ENCODE measurements around the gene ZBTB5. TPM values are rescaled to one million over a fixed set of nuclear protein-coding genes. Genes with fewer than 3 reads are reported as not detected.
"Not testable (repeated sequence)": the region's sequence is repeated elsewhere in the genome, so short reads cannot be mapped to it uniquely, and the experiment has no call there.

ZBTB5 gene
- polyA plus RNA-seq, 6 donors from 2014 or later = 1.1 to 2.8 (median 1.8) TPM

DNA sequence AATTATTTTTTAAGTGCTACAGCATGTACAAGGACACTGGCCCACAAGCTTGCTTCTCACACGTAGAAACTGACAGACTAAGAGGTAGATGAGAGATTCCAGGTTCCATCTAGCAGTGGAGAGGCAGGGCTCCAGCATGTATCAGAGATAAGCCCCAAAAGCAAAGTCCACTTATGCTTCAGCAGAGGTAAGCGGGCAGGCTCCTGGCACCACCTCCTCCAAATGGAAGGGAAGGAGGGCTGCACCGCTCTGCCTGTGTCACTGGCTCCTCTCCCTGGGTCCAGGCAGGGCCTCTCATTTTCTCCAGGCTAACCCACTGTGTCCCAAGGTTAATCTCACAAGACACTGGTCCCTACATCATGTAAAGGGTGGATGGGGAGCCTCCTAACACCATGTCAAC, 26.9 kb downstream of the ZBTB5 start:
- no peaks in the 10 kb centered on the region for H3K9me3 Mint-ChIP-seq
- no peak overlapping the region for H3K4me3 Mint-ChIP-seq
- H3K4me1 Mint-ChIP-seq = peaks cover 0 to 11% (median 7%) of the 10 kb centered on the region in 3 donors
- no peaks in the 10 kb centered on the region for H3K27me3 Mint-ChIP-seq
- peak overlapping the region in 3 of 6 donors; percentile 44 to 77 (median 73) for H3K27ac Mint-ChIP-seq
- DNase-seq (no peak), ATAC-seq (ENCODE audit: low read depth in 2 of 2) (no peak)
- peaks cover 17 to 23% of the 10 kb centered on the region in 2 donors for H3K36me3 Mint-ChIP-seq

DNA sequence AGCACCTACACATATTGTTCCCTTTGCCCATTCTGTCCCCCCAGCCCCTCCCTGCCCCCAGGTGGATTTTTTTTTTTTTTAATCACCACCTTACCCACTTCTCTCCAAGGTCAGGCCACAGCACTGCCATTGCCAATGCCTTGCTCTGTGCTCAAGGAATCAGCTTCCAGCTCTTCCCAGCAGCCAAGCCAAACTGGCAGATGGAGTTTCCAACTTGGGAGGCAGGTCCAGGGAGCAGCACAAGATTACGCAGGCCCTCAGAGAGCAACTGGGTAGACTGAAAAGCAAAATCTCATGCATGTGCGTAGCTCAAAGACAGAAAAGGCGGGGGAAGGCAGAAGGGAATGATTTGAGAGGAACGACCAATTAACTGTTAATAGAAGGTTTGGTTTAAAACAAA, 27.6 kb downstream of the ZBTB5 start:
- Mint-ChIP-seq H3K36me3 (peaks cover 17 to 23% of the 10 kb centered on the region in 2 donors), H3K4me1 (peaks cover 4 to 18% (median 15%) of the 10 kb centered on the region in 3 donors), H3K4me3 (no peak overlapping the region), H3K27ac (peak overlapping the region in 1 of 6 donors; percentile 44), H3K9me3 (no peaks in the 10 kb centered on the region), H3K27me3 (no peaks in the 10 kb centered on the region)
- DNase-seq (no peak), ATAC-seq (ENCODE audit: low read depth in 2 of 2) (no peak)

DNA sequence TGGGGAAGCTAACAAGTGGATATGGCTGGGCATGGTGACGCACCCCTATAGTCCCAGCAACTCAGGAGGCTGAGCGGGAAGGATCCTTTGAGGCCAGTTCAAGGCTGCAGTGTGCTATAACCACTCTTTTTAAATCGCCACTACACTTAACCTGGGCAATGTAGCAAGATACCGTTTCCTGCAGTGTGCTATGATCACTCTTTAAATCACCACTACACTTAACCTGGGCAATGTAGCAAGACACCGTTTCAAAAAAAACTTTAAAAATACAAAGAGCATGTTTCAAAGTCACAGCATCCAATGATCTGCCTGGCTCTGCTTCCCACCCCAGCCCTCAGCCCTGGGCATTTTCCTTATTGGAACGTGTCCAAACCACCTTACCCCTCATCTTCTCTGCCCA, 28.2 kb downstream of the ZBTB5 start:
- peaks cover 17 to 21% of the 10 kb centered on the region in 2 donors for H3K36me3 Mint-ChIP-seq
- H3K4me1 Mint-ChIP-seq = peaks cover 7 to 24% (median 21%) of the 10 kb centered on the region in 3 donors
- ATAC-seq (ENCODE audit: low read depth in 2 of 2) (no peak), DNase-seq (no peak)
- no peaks in the 10 kb centered on the region for H3K9me3 Mint-ChIP-seq
- H3K27ac Mint-ChIP-seq = peak overlapping the region in 2 of 6 donors; percentile 34 to 73
- H3K4me3 Mint-ChIP-seq = no peak overlapping the region
- no peaks in the 10 kb centered on the region for H3K27me3 Mint-ChIP-seq

DNA sequence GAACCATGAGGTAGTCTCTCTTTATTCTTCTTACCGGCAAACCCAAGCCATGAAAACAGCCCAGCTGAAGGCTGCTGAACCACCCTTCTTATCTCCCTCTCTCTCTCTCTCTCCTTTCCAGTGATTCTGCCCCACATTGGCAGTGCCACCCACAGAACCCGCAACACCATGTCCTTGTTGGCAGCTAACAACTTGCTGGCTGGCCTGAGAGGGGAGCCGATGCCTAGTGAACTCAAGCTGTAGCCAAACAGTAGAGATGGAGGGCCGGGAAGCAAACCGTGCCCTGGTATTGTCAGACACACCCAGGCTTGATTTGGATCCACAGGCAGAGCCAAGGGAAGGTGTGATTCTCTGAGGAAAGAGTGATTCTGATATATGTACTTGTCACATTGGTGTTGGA, 28.7 kb downstream of the ZBTB5 start:
- no peak for DNase-seq
- H3K4me1 Mint-ChIP-seq = peaks cover 11 to 25% (median 24%) of the 10 kb centered on the region in 3 donors
- no peak overlapping the region for H3K4me3 Mint-ChIP-seq
- H3K9me3 Mint-ChIP-seq = no peaks in the 10 kb centered on the region
- no peaks in the 10 kb centered on the region for H3K27me3 Mint-ChIP-seq
- peaks cover 13 to 16% of the 10 kb centered on the region in 2 donors for H3K36me3 Mint-ChIP-seq
- no peak for ATAC-seq (ENCODE audit: low read depth in 2 of 2)
- H3K27ac Mint-ChIP-seq = peak overlapping the region in 3 of 6 donors; percentile 34 to 80 (median 64)

DNA sequence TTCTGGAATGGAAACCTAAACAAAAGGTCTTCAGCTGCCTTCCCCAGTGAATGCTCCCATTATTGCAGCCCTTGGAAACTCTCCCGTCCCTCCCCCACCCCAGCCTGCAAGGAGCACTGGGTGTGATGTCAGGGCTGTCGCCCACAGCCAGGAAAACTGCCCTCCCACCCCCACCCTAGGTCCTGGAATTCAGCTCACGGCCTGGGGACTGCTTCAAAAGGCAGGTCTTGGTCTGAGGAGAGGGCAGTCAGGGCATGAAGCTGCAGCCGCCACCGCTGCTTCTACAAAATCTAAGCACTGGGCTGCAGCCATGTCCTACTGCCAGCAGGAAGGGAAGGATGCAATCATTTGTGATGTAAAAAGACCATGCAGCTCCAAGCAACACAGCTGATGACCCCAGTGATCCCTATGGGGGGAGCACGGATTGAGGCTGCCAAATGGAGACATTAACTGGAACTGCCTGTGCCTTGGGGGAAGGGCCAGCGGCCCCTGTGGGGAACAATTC, 31.3 kb downstream of the ZBTB5 start:
- ATAC-seq (ENCODE audit: low read depth in 2 of 2) (no peak), DNase-seq (no peak)
- Mint-ChIP-seq H3K4me1 (peaks cover 14 to 27% (median 26%) of the 10 kb centered on the region in 3 donors), H3K27me3 (no peaks in the 10 kb centered on the region), H3K9me3 (no peaks in the 10 kb centered on the region), H3K27ac (peak overlapping the region in 2 of 6 donors; percentile 57 to 88), H3K4me3 (no peak overlapping the region), H3K36me3 (peaks cover 10 to 14% of the 10 kb centered on the region in 2 donors)

DNA sequence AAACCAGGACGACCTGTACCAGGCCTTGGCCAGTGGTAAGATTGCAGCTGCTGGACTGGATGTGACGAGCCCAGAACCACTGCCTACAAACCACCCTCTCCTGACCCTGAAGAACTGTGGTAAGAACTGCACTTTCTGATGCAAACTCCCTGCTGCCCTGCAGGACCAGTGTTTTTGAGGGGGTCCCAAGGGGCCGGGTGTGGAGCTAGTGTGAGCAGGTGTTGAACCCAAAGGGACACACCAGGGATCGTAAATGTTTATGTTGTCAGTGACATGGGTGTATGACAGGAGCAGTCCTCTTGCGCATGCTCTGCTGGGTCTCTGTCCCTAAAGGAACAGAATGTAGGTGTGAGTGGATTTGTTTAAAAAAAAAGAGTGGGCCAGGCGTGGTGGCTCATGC, 33.2 kb downstream of the ZBTB5 start:
- peak overlapping the region in 5 of 6 donors; percentile 36 to 91 (median 85) for H3K27ac Mint-ChIP-seq
- H3K4me3 Mint-ChIP-seq = peak overlapping the region in 6 of 8 donors; percentile 15 to 66 (median 56)
- peaks cover 9 to 12% of the 10 kb centered on the region in 2 donors for H3K36me3 Mint-ChIP-seq
- peak; percentile 14 to 28 for ATAC-seq (ENCODE audit: low read depth in 2 of 2)
- H3K9me3 Mint-ChIP-seq = no peaks in the 10 kb centered on the region
- no peaks in the 10 kb centered on the region for H3K27me3 Mint-ChIP-seq
- H3K4me1 Mint-ChIP-seq = peaks cover 14 to 27% (median 26%) of the 10 kb centered on the region in 3 donors
- no peak for DNase-seq

DNA sequence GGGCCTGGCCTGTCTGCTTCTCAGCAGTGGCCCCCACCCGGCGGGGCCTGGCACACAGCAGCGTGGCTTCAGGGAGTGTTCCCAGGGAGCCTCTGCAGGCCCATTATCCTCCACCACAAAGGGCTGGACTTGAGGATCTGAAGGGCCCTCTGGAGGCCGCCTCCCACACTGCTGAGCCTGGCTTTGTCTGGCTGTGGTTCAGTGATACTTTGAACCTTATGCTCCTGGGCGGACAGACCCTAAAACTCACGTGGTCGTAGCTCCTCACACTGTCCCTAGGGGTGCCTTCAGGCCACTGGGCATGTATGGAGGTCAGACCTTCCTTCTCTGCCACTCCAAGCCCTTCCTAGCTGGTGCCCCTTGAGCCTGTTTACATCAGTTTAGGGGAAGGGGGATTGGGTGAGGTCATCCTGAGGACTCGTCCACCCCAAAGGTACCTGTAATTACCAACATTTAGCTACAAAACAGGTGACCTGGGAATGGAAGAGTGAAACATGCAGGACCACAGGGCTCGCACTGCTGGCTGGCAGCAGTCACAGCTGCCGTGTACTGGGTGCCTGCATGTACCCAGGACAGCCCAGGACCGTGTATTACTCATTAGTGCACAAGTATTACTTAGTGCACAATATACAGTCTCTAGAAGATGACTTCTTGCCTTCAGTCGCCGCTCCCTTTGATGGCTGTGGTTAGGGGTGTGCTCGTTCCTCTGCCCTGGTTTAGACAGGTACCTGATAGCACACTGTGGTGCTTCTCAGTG, 34.2 kb downstream of the ZBTB5 start:
- ATAC-seq (ENCODE audit: low read depth in 2 of 2) = no peak
- Mint-ChIP-seq H3K4me3 (peak overlapping the region in 1 of 8 donors; percentile 66), H3K9me3 (no peaks in the 10 kb centered on the region)

DNA sequence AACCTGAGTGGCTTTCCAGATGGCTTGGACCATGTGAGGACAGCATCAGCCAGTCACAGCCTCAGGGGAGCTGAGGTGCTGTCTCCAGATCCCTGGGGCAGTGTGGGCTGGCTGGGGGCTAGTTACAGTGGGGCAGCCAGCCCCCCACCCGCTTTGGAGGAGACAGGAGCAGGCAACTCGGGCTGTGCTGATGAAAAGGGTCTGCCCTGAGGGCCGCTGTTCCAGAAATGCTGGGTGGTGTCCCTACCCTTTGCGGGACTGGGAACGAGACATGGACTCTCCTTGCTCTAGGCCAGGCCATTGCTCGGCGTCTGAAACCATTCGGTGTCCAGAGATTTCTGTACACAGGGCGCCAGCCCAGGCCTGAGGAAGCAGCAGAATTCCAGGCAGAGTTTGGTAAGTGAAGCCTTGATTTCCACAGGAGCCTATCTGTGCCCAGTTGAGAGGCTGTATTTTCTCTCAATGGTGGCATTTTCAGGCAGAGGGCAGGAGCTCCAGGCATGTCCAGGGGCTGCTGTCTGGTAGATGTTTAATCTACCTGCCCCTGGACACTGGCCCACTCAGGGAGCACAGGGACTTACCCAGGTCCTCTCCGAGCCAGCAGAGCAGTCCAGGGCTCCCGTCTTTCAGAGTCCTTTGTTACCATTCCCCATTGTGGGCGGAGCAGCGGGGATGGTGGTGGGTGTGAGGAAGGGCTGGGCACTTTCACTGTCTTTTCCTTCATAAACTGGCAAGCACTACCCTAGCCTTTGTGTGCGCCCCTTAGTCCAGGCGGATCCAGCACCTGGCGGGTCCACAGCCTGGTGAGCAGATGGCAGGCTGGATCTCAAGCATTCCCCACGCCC, 35.6 kb downstream of the ZBTB5 start:
- no peak overlapping the region for H3K27ac Mint-ChIP-seq
- H3K36me3 Mint-ChIP-seq = peaks cover 7 to 15% of the 10 kb centered on the region in 2 donors
- no peaks in the 10 kb centered on the region for H3K9me3 Mint-ChIP-seq
- no peak overlapping the region for H3K4me3 Mint-ChIP-seq
- H3K27me3 Mint-ChIP-seq = no peaks in the 10 kb centered on the region
- ATAC-seq (ENCODE audit: low read depth in 2 of 2) (no peak), DNase-seq (no peak)
- peaks cover 19 to 35% (median 33%) of the 10 kb centered on the region in 3 donors for H3K4me1 Mint-ChIP-seq

More for the DNA sequence above, 34.2 kb downstream of the ZBTB5 start:
- DNase-seq = no peak
- Mint-ChIP-seq H3K27me3 (no peaks in the 10 kb centered on the region), H3K27ac (peak overlapping the region in 5 of 6 donors; percentile 56 to 97 (median 90)), H3K4me1 (peaks cover 18 to 35% (median 27%) of the 10 kb centered on the region in 3 donors), H3K36me3 (peaks cover 9 to 15% of the 10 kb centered on the region in 2 donors)

DNA sequence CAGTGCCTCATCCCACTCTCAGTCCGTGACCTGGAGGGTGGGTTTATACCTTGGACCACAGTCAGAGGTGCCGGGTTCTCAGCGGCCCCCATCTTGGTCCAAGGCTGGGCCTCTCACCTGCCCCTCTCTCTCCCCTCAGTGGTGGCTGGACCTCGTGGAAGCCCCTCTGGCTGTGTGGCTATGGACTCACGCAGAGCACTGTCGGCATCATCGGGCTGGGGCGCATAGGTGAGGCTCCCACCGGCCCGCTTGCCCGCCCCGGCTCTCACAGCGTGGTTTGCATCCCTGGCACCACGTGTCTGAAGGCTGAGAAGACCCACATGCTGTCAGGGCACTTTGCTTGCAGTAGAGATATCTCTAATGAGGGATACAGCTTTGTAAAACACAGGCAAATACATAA, 36.9 kb downstream of the ZBTB5 start:
- Mint-ChIP-seq H3K4me1 (peaks cover 25 to 44% (median 43%) of the 10 kb centered on the region in 3 donors), H3K27ac (peak overlapping the region in 2 of 6 donors; percentile 11 to 60), H3K4me3 (no peak overlapping the region)

DNA sequence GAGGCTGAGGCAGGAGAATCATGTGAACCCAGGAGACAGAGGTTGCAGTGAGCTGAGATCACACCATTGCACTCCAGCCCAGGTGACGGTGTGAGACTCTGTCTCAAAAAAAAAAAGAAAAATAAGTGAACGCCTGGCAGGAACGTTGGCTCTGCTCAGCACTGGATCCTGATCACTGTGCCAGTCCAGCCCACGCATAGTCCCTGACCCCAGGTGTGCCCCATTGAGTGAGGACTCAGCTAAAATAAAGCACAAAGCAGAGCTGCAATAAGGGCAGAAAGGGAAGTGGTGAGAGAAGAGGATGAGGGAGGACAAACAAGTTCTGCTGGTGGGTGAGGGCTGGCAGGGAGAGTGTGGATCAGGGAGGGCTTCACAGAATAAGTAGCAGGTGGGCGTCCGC, 38.4 kb downstream of the ZBTB5 start:
- no peak for ATAC-seq (ENCODE audit: low read depth in 2 of 2)
- no peaks in the 10 kb centered on the region for H3K9me3 Mint-ChIP-seq

More for the DNA sequence above, 36.9 kb downstream of the ZBTB5 start:
- Mint-ChIP-seq H3K36me3 (peaks cover 3 to 15% of the 10 kb centered on the region in 2 donors), H3K9me3 (no peaks in the 10 kb centered on the region), H3K27me3 (no peaks in the 10 kb centered on the region)
- DNase-seq (no peak), ATAC-seq (ENCODE audit: low read depth in 2 of 2) (no peak)

DNA sequence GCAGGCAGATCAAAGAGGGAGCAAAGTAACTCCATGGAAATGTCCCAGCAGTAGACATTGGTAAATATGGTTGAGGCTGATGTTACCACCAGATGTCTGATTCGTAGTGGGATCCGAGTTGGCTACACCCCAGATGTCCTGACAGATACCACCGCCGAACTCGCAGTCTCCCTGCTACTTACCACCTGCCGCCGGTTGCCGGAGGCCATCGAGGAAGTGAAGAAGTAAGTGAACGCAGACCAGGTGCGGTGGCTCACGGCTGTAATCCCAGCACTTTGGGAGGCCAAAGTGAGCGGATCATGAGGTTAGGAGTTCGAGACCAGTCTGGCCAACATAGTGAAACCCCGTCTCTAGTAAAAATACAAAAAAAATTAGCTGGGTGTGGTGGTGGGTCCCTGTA, 38.8 kb downstream of the ZBTB5 start:
- peaks cover 3 to 15% of the 10 kb centered on the region in 2 donors for H3K36me3 Mint-ChIP-seq
- not testable (repeated sequence) for H3K9me3 Mint-ChIP-seq

More for the DNA sequence above, 38.4 kb downstream of the ZBTB5 start:
- H3K36me3 Mint-ChIP-seq = peaks cover 3 to 15% of the 10 kb centered on the region in 2 donors
- no peak for DNase-seq
- peaks cover 28 to 41% (median 39%) of the 10 kb centered on the region in 3 donors for H3K4me1 Mint-ChIP-seq
- H3K27ac Mint-ChIP-seq = peak overlapping the region in 1 of 6 donors; percentile 89
- H3K4me3 Mint-ChIP-seq = no peak overlapping the region
- H3K27me3 Mint-ChIP-seq = no peaks in the 10 kb centered on the region

DNA sequence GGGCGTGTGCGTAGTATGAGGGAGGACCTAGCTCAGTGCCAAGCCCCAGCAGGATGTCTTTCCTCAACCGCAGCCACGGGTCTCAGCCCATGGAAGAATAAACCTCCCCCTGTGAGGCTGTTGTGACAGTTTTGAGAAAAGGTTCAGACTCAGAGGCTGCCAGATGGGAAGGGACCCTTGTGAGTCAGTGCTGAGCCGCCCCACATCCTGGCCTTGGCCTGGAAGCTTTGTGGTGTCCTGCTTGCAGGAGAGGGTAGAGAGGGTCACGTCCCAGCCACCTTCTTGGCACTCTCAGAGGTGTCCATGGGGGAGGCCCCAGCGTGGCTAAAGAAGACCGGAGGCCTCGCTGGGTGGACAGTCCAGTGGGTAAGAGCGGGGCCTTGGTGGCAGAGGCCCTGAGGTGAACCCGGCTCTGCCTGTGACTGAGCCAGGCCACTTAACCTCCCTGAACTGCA, 39.9 kb downstream of the ZBTB5 start:
- DNase-seq = no peak
- Mint-ChIP-seq H3K27ac (peak overlapping the region in 3 of 6 donors; percentile 53 to 87 (median 66)), H3K4me3 (no peak overlapping the region), H3K36me3 (peaks cover 3 to 15% of the 10 kb centered on the region in 2 donors), H3K27me3 (no peaks in the 10 kb centered on the region), H3K4me1 (peaks cover 23 to 33% (median 32%) of the 10 kb centered on the region in 3 donors), H3K9me3 (no peaks in the 10 kb centered on the region)
- no peak for ATAC-seq (ENCODE audit: low read depth in 2 of 2)

More for the DNA sequence above, 38.8 kb downstream of the ZBTB5 start:
- DNase-seq; H3K27me3 Mint-ChIP-seq; ATAC-seq (ENCODE audit: low read depth in 2 of 2); H3K27ac Mint-ChIP-seq: not testable (repeated sequence)
- peaks cover 25 to 39% (median 38%) of the 10 kb centered on the region in 3 donors for H3K4me1 Mint-ChIP-seq
- peak overlapping the region in 1 of 8 donors; percentile 76 for H3K4me3 Mint-ChIP-seq

Measured in naive B cell (primary cell).